ENCODE results near the gene CAMTA1.

Gene CAMTA1

GRCh38 chr1:6971048-6971447 is 185.8 kb downstream of the CAMTA1 start:
- DNase-seq (ENCODE audit: low read depth): peak; percentile 29
- no peak overlapping the region for H3K4me3 ChIP-seq (ENCODE audit: low read length)
- no peak for TF ChIP-seq CTCF (conservative IDR thresholded peaks at IDR 0.05; ENCODE audit: low read length)

- H3K4me3 ChIP-seq (ENCODE audit: low read length): no peak overlapping the region
- DNase-seq (ENCODE audit: low read depth): no peak
- no peak for TF ChIP-seq CTCF (conservative IDR thresholded peaks at IDR 0.05; ENCODE audit: low read length)
These were observed 186.4 kb downstream of the CAMTA1 start for GRCh38 chr1:6971699-6972098.

- H3K4me3 ChIP-seq (ENCODE audit: low read length): no peak overlapping the region
- no peak for TF ChIP-seq CTCF (conservative IDR thresholded peaks at IDR 0.05; ENCODE audit: low read length)
- no peak for DNase-seq (ENCODE audit: low read depth)
These were observed 187.1 kb downstream of the CAMTA1 start for GRCh38 chr1:6972399-6972798.

GRCh38 chr1:6975331-6976043 is 190.2 kb downstream of the CAMTA1 start:
- H3K4me3 ChIP-seq (ENCODE audit: low read length): no peak overlapping the region
- TF ChIP-seq CTCF (conservative IDR thresholded peaks at IDR 0.05; ENCODE audit: low read length): no peak
- DNase-seq (ENCODE audit: low read depth): no peak

- DNase-seq (ENCODE audit: low read depth): no peak
- no peak for TF ChIP-seq CTCF (conservative IDR thresholded peaks at IDR 0.05; ENCODE audit: low read length)
- no peak overlapping the region for H3K4me3 ChIP-seq (ENCODE audit: low read length)
These were observed 190.8 kb downstream of the CAMTA1 start for GRCh38 chr1:6976044-6976375.

GRCh38 chr1:6979003-6979613 is 193.9 kb downstream of the CAMTA1 start:
- DNase-seq (ENCODE audit: low read depth): no peak
- TF ChIP-seq CTCF (conservative IDR thresholded peaks at IDR 0.05; ENCODE audit: low read length): no peak
- H3K4me3 ChIP-seq (ENCODE audit: low read length): no peak overlapping the region

GRCh38 chr1:6981595-6981994 is 196.3 kb downstream of the CAMTA1 start:
- DNase-seq (ENCODE audit: low read depth): no peak
- TF ChIP-seq CTCF (conservative IDR thresholded peaks at IDR 0.05; ENCODE audit: low read length): no peak
- H3K4me3 ChIP-seq (ENCODE audit: low read length): no peak overlapping the region
